Esophagus muscularis mucosa (tissue), 4 donors: ENCODE results near the gene YEATS4. TPM values are rescaled to one million over a fixed set of nuclear protein-coding genes. Genes with fewer than 3 reads are reported as not detected.

Experiments used
- DNase-seq: peaks from one replicate; pipeline ENCODE4 v3.0.0-alpha.2; 2017; ENCODE audit errors: extremely low spot score
- H3K27ac ChIP-seq, 4 donors: fragments of 200-600 bp; sonication (generic); replicated peaks in 1 of 4; 1 replicate in 3 of 4; 2 replicates in 1 of 4; pipeline ENCODE4 v1.5.1; 2016 to 2019; ENCODE audit warnings: mild to moderate bottlenecking in 1 of 4
- H3K27me3 ChIP-seq, 4 donors: fragments of 200-600 bp; sonication (generic); one replicate each; pipeline versions ENCODE4 v1.5.1 to v1.6.0; 2016 to 2019
- H3K36me3 ChIP-seq, 4 donors: fragments of 200-600 bp; sonication (generic); one replicate each; pipeline ENCODE4 v1.5.1; 2016 to 2019
- H3K4me1 ChIP-seq, 4 donors: fragments of 200-600 bp; sonication (generic); one replicate each; pipeline ENCODE4 v1.5.1; 2016 to 2019
- H3K4me3 ChIP-seq, 4 donors: fragments of 200-600 bp; sonication (generic); 1 replicate in 2 of 4; 2 replicates in 2 of 4; pipeline ENCODE4 v1.5.1; 2016 to 2019; ENCODE audit warnings: mild to moderate bottlenecking in 4 of 4, moderate library complexity in 1 of 4
- H3K9me3 ChIP-seq, 4 donors: fragments of 200-600 bp; sonication (generic); 1 replicate in 3 of 4; 2 replicates in 1 of 4; pipeline ENCODE4 v1.5.1; 2016 to 2019
- EP300 ChIP-seq: sonication (generic); formaldehyde crosslinking; IDR thresholded peaks from one replicate; pipeline ENCODE4 v1.6.1; 2017; ENCODE audit warnings: antibody characterized with exemption
- POLR2A ChIP-seq: fragments of 450-650 bp; IDR thresholded peaks from one replicate; pipeline ENCODE4 v1.6.1; 2017; ENCODE audit warnings: antibody characterized with exemption, moderate library complexity, mild to moderate bottlenecking, low read depth
- POLR2AphosphoS5 ChIP-seq, 2 donors: sonication (generic); formaldehyde crosslinking; IDR thresholded peaks; one replicate each; pipeline ENCODE4 v1.6.1; 2017; ENCODE audit warnings: antibody characterized with exemption in 2 of 2
- WGBS: methylation state at CpG from one replicate; pipeline ENCODE4 v1.1.5; 2018; 5-methylcytosine and 5-hydroxymethylcytosine counted together
- intact Hi-C: fragments of 100-400 bp; cut with DNase I; formaldehyde crosslinking; loops from one replicate; pipeline ENCODE4 v1.15.1; 2023
- total RNA-seq, 4 donors: library from RNA; depleted of rRNA; stranded (reverse); fragments of >200 nt; gene quantifications; one replicate each; pipeline versions ENCODE4 v1.1.0 to v1.2.1, GENCODE V29; 2016
- TF ChIP-seq, protein P1 (sequence below), 3 experiments: fragments of 200-600 bp in 2 of 3; fragments of 450-650 bp in 1 of 3; sonication (generic) in 2 of 3; IDR thresholded peaks; one replicate each; pipeline ENCODE4 v1.5.1; 2017 to 2019; ENCODE audit warnings: antibody characterized with exemption in 3 of 3, mild to moderate bottlenecking in 2 of 3, moderate library complexity in 1 of 3

The YEATS4 gene
- total RNA-seq, 4 donors from 2014 or later: 5.7 to 17.6 (median 11.5) TPM

DNA sequence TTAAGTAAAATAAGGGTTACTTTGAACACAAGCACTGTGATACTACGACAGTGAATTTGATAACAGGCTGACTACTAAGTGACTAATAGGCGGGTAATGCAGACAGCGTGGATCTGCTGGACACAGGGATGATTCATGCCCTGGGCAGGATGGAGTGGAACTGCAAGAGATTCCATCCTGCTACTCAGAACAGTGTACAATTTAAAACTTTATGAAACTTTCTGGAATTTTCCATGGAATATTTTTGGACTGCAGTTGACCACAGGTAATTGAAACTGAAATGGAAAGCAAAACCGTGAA, 46.0 kb downstream of the YEATS4 start:
- Histone ChIP-seq H3K4me1 (peaks cover 0 to 6% (median 3%) of the 10 kb centered on the region in 4 donors), H3K9me3 (no peaks in the 10 kb centered on the region), H3K27ac (no peak overlapping the region), H3K36me3 (peaks cover 0 to 6% (median 0%) of the 10 kb centered on the region in 4 donors), H3K27me3 (no peaks in the 10 kb centered on the region), H3K4me3 (no peak overlapping the region)
- DNase-seq: no peak
- 51% methylated on average over 4 of the region's 4 CpGs for WGBS
- no peak for TF ChIP-seq EP300
- TF ChIP-seq POLR2AphosphoS5 (IDR thresholded peaks at IDR 0.05): no peak
- no peak for TF ChIP-seq POLR2A
- TF ChIP-seq, protein P1, sequence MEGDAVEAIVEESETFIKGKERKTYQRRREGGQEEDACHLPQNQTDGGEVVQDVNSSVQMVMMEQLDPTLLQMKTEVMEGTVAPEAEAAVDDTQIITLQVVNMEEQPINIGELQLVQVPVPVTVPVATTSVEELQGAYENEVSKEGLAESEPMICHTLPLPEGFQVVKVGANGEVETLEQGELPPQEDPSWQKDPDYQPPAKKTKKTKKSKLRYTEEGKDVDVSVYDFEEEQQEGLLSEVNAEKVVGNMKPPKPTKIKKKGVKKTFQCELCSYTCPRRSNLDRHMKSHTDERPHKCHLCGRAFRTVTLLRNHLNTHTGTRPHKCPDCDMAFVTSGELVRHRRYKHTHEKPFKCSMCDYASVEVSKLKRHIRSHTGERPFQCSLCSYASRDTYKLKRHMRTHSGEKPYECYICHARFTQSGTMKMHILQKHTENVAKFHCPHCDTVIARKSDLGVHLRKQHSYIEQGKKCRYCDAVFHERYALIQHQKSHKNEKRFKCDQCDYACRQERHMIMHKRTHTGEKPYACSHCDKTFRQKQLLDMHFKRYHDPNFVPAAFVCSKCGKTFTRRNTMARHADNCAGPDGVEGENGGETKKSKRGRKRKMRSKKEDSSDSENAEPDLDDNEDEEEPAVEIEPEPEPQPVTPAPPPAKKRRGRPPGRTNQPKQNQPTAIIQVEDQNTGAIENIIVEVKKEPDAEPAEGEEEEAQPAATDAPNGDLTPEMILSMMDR (IDR thresholded peaks at IDR 0.05): no peak
- intact Hi-C loops: no loop called here

DNA sequence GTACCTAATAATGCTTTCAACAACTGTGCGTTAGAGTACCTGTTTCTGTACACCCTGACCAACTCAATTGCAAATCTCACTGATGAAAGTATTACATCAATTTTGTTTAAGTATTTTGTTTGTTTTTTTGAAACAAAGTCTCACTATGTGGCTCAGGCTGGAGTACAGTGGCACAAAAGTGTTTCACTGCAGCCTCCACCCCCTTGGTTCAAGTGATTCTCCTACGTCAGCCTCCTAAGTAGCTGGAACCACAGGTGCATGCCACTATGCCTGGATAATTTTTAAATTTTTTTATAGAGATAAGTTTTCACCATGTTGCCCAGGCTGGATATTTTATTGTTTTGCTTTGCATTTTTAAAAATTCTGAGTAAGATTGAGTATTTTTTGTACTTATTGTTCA, 46.7 kb downstream of the YEATS4 start:
- Histone ChIP-seq H3K27ac (no peak overlapping the region), H3K4me1 (peaks cover 0 to 6% (median 3%) of the 10 kb centered on the region in 4 donors), H3K4me3 (no peak overlapping the region), H3K9me3 (no peaks in the 10 kb centered on the region), H3K36me3 (peaks cover 0 to 8% (median 0%) of the 10 kb centered on the region in 4 donors), H3K27me3 (no peaks in the 10 kb centered on the region)
- intact Hi-C loops: no loop called here
- DNase-seq: no peak
- 95% methylated on average over 2 of the region's 2 CpGs for WGBS
- no peak for TF ChIP-seq EP300

DNA sequence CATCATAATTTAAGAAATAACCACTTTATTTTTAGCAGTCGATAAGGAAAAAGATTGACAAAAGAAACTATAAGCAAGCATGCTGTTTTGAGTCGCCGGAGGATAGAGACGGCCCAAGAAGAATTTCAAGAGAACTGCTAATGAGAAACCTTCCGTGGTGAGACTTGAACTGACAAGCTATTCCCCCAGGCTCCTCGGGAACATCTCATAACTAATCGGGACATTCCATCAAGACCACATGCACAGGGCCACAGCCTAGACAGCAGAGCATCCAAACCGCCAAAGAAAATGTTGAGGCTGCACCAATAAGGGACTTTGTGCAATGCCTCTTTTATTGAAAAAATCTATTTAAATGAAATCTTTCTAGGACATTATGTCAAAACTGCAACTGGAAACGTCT, 51.0 kb downstream of the YEATS4 start:
- no peak overlapping the region for H3K4me3 ChIP-seq
- TF ChIP-seq, protein P1 (IDR thresholded peaks at IDR 0.05): no peak
- TF ChIP-seq EP300 (no peak), POLR2A (no peak), POLR2AphosphoS5 (IDR thresholded peaks at IDR 0.05) (no peak)
- DNase-seq: no peak
- peaks cover 1 to 3% (median 2%) of the 10 kb centered on the region in 4 donors for H3K4me1 ChIP-seq
- intact Hi-C loops: no loop called here
- H3K36me3 ChIP-seq: peaks cover 0 to 8% (median 0%) of the 10 kb centered on the region in 4 donors
- no peaks in the 10 kb centered on the region for H3K27me3 ChIP-seq
- H3K27ac ChIP-seq: no peak overlapping the region
- no peaks in the 10 kb centered on the region for H3K9me3 ChIP-seq
- 85% methylated on average over 9 of the region's 9 CpGs for WGBS

DNA sequence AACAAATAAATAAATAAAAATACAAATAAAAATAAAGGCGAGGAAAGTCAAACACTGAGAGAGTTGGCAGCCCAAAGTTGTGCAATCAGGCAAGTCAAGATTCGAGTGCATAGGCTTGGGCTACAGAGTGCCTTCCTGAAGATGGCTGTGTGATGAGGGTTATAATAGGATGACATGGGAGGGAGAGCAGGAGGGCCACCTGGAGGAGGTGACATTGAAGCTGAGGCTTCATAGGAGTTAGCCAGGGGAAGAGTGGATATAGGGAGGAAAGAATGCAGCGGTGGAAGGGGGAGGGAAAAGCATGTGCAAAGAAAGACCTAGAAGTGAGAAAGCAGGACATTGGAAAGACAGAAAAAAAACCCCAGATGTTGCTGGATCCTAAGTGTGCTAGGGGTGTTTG, 53.1 kb downstream of the YEATS4 start:
- peaks cover 10 to 15% (median 12%) of the 10 kb centered on the region in 4 donors for H3K4me1 ChIP-seq
- intact Hi-C loops: no loop called here
- no peak overlapping the region for H3K27ac ChIP-seq
- DNase-seq: no peak
- H3K36me3 ChIP-seq: peaks cover 0 to 8% (median 0%) of the 10 kb centered on the region in 4 donors
- H3K4me3 ChIP-seq: no peak overlapping the region
- WGBS: 89% methylated on average over 3 of the region's 3 CpGs
- no peaks in the 10 kb centered on the region for H3K27me3 ChIP-seq
- TF ChIP-seq POLR2A: no peak
- no peak for TF ChIP-seq EP300
- TF ChIP-seq, protein P1 (IDR thresholded peaks at IDR 0.05): no peak
- TF ChIP-seq POLR2AphosphoS5 (IDR thresholded peaks at IDR 0.05): no peak
- no peaks in the 10 kb centered on the region for H3K9me3 ChIP-seq

DNA sequence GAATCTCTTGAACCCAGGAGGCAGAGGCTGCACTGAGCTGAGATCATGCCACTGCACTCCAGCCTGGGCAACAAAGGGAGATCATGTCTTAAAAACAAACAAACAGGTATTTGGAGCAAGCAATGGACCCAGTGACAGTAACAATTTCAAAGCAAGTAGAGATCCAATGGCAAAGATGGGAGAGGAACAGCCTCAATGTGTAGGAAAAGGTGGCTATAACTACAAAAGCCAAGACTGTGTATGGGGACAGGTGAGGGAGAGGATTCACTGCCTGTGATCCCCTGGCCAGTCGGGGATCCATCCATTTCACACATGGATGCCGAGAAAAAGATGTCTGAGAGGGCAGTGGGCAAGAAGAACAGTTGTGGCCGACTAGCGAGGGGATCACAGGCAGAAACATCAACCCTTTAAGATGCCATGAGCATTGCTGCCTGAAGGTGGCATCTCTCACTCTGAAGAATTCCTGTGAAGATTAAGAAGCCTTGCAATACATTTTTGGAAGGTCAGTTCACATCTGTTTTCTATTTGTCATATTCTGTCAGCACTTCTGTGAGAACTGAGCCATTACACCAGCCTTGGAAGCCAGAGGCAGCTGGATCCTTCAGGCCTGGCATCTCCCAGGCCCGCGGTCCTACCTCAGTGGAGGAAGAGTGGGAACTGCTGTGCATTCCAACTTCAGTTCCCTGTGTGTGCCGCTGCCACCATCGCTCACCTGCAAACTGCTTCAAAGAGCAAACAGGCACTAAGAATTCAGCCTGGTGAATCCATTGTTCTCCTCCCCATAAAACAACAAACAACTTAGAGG, 56.1 kb downstream of the YEATS4 start:
- intact Hi-C loops: loop anchor here (5.0 kb wide), 2 partner anchors 57 to 152 kb away; partner anchors contain the start of gene FRS2
- TF ChIP-seq, protein P1 (IDR thresholded peaks at IDR 0.05): peak; percentile 73 to 85 (median 85)
- TF ChIP-seq POLR2AphosphoS5 (IDR thresholded peaks at IDR 0.05) (peak; percentile 25 to 67), EP300 (no peak), POLR2A (no peak)
- WGBS: 26% methylated on average over 8 of the region's 8 CpGs

More for the DNA sequence above, 56.1 kb downstream of the YEATS4 start:
- Histone ChIP-seq H3K4me3 (peak overlapping the region in 3 of 4 donors; percentile 11 to 20 (median 17)), H3K9me3 (no peaks in the 10 kb centered on the region), H3K36me3 (peaks cover 0 to under 1% (median 0%) of the 10 kb centered on the region in 4 donors), H3K4me1 (peaks cover 10 to 15% (median 12%) of the 10 kb centered on the region in 4 donors), H3K27ac (peak overlapping the region; percentile 34 to 59 (median 42)), H3K27me3 (no peaks in the 10 kb centered on the region)
- no peak for DNase-seq
